Kidney epithelial cell (primary cell): Measurements from ENCODE around the gene NPAS2. TPM values are rescaled to one million over a fixed set of nuclear protein-coding genes. Genes with fewer than 3 reads are reported as not detected.

ENCODE experiments used
- DNase-seq: peaks from one replicate; pipeline ENCODE4 v3.0.0-alpha.2; 2010; ENCODE audit warnings: low read depth
- H3K27me3 ChIP-seq: 2 replicates; pipeline ENCODE4 v1.6.0; 2011; ENCODE audit warnings: low read length; ENCODE audit not compliant: control insufficient read depth, insufficient read depth
- H3K36me3 ChIP-seq: 2 replicates; pipeline ENCODE4 v1.5.1; 2011; ENCODE audit warnings: low read length; ENCODE audit not compliant: control insufficient read depth, insufficient read depth
- H3K4me3 ChIP-seq: 2 replicates; pipeline ENCODE4 v1.5.1; 2011; ENCODE audit warnings: low read depth, mild to moderate bottlenecking, control low read depth, low read length
- total RNA-seq: library from RNA; depleted of rRNA; stranded (reverse); fragments of >200 nt; gene quantifications from 2 replicates; pipeline ENCODE4 v1.2.3, GENCODE V29; 2015
- TF ChIP-seq, protein P1 (sequence below): IDR thresholded peaks from 2 replicates; pipeline ENCODE4 v1.5.1; 2011; ENCODE audit warnings: mild to moderate bottlenecking, moderate library complexity, low read length, control low read depth, inconsistent platforms; ENCODE audit not compliant: insufficient read depth, poor library complexity, severe bottlenecking

The NPAS2 gene
- total RNA-seq, 1 donor from 2014 or later = 11.2 TPM

DNA sequence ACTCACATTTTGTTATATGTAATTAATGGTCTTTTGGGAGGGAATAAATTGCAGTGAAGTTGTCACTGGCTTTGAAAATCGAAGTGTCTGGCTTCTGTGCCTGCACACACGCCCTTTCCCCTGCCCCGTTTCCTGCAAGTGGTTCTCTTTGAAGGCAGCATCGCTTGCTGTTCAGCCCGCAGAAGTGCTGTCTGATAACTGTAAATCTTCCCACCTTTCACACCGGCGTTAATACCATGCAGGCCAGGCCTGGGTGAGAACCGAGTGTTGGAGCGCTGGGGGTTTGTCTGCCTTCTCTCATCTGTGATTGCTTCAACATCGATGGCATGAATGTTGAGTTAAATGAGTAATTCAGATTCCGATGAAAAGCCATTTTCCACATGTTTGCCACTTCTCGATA lies 144.3 kb downstream of the NPAS2 start:
- TF ChIP-seq, protein P1, sequence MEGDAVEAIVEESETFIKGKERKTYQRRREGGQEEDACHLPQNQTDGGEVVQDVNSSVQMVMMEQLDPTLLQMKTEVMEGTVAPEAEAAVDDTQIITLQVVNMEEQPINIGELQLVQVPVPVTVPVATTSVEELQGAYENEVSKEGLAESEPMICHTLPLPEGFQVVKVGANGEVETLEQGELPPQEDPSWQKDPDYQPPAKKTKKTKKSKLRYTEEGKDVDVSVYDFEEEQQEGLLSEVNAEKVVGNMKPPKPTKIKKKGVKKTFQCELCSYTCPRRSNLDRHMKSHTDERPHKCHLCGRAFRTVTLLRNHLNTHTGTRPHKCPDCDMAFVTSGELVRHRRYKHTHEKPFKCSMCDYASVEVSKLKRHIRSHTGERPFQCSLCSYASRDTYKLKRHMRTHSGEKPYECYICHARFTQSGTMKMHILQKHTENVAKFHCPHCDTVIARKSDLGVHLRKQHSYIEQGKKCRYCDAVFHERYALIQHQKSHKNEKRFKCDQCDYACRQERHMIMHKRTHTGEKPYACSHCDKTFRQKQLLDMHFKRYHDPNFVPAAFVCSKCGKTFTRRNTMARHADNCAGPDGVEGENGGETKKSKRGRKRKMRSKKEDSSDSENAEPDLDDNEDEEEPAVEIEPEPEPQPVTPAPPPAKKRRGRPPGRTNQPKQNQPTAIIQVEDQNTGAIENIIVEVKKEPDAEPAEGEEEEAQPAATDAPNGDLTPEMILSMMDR = no peak

DNA sequence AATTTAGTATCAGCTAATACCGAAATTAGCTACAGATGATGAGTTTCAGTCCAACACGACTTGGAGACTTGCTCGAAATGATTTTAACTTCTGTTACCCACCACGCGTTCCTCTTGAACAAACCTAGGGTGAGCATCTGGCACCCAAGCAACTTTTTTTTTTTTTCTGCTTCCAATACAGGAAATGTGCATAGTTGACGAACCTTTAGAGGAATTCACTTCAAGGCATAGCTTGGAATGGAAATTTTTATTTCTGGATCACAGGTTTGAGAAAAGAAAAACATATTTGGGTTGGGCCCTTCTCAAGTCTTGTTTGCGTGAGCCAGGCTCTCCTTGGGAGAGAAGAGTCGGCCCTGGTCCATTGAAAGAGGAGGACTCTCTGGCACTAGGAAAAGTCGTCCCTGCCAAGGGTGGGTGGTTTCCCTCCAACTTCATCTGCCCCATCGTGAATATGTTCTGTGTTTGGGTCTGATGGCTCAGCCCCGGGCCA lies 144.8 kb downstream of the NPAS2 start:
- TF ChIP-seq, protein P1 = no peak
- Histone ChIP-seq H3K36me3 (no peaks in the 10 kb centered on the region), H3K27me3 (no peaks in the 10 kb centered on the region), H3K4me3 (no peak overlapping the region)
- no peak for DNase-seq

More for the DNA sequence above, 144.3 kb downstream of the NPAS2 start:
- no peak for DNase-seq
- Histone ChIP-seq H3K27me3 (no peaks in the 10 kb centered on the region), H3K4me3 (no peak overlapping the region), H3K36me3 (no peaks in the 10 kb centered on the region)

DNA sequence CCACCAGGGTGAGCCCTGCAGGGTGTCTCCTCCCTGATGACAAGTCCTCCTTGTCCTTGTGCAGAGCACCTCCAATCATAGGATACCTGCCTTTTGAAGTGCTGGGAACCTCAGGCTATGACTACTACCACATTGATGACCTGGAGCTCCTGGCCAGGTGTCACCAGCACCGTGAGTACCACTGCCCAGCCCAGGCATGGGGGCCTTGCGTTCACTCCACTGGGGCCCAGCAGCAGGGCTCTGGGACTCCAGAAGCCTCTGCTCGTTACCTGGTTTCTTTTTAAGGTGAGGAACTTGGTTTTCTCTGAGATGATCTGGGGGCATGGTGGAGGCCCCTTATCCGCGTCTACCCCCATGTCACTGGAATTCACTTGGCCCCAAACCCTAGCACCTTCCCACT lies 145.7 kb downstream of the NPAS2 start:
- Histone ChIP-seq H3K4me3 (no peak overlapping the region), H3K36me3 (no peaks in the 10 kb centered on the region), H3K27me3 (no peaks in the 10 kb centered on the region)
- TF ChIP-seq, protein P1 = no peak
- no peak for DNase-seq

DNA sequence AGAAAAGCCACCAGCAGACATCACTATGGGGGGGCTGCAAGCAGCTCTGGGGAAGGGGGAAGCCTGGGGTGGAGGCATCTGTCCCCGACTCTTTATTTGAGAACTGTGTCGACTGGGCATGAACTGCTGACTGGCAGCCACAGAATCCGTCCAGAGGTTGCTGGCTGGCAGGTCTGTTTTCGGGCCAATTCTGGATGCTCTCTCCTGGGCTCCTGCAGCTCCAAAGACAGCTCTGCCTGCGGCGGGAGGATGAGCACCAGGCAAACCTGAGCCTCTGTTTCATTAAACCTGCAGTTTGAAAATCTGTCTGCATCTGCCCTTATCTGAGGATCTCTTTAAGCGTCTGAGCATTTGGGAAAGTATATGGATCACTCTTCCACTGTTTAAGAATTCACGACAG lies 147.8 kb downstream of the NPAS2 start:
- no peaks in the 10 kb centered on the region for H3K36me3 ChIP-seq
- no peaks in the 10 kb centered on the region for H3K27me3 ChIP-seq
- TF ChIP-seq, protein P1 = no peak
- no peak for DNase-seq
- no peak overlapping the region for H3K4me3 ChIP-seq

DNA sequence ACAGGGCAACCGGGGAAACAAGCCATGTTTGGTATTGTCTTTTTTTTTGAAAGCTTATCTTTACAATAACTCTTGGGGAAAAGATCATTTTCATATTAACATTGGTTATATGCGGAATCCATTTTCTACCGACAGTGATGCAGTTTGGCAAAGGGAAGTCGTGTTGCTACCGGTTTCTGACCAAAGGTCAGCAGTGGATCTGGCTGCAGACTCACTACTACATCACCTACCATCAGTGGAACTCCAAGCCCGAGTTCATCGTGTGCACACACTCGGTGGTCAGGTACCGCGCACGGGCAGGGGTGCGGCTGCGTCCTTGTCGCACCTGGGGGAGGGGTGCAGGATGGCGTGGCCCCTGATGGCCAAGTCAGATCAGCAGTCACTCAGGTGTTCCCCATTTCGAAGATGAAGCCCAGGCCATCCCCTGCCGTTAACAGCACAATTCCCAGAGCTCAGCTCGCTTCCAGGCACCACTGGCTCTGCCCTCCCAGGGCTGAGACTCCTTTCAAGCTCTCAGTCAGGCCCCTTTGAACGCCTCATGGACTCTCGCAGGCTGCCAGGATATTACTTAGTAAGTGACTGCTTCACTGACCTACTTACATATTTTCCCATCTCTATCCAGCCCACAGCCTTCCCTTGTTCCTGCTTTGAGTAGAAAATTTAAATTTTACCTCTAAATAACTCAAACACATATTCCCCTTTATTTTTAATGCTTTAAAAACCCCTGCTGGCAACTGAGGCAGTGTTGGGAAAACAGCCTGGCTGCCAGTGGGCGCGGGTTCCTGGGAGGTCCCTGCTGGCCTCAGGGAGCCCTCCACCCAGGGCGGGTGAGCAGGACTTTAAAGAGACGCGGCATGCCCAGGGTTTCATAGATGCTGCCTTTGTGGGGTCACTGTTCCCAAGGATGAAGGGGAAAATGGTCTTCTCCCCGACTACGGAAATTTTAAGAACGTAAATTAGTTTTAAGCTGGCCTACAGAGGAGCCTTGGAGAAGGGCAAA lies 148.5 kb downstream of the NPAS2 start:
- DNase-seq = no peak
- H3K27me3 ChIP-seq = no peaks in the 10 kb centered on the region
- TF ChIP-seq, protein P1 = no peak
- H3K36me3 ChIP-seq = no peaks in the 10 kb centered on the region
- H3K4me3 ChIP-seq = no peak overlapping the region
